ENCODE results near the gene SLCO2B1. TPM values are rescaled to one million over a fixed set of nuclear protein-coding genes. Genes with fewer than 3 reads are reported as not detected.

The SLCO2B1 gene
- total and polyA plus RNA-seq, 2 of the 8 experiments (the other 6 are each of a cell fraction or from before 2014, with no cell fraction given) = 0.03 TPM; not detected in 1

DNA sequence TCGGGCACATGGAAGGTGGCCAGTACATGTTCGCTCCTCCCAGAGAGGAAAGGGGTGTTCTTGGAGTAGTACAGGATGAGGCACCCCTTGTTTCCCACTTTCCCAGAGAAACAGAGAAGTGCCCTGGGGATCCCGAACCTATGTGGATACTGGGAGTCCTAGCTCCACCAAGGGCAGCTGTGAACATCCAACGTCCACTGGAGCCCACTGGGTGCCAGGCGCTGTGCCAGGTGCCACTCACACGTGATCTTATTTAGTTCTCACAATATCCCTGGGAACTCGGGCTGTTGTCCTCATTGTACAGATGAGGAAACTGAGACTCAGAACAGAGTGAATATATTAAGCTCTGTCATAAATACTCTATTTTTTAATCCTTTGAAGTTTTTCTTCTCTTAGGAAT is 12.0 kb downstream of the SLCO2B1 start (continued):
- TF ChIP-seq SIN3A (conservative IDR thresholded peaks at IDR 0.05 in 1 of 2, IDR thresholded peaks at IDR 0.05 in 1 of 2; ENCODE audit: low read depth in 1 of 2, low read length in 2 of 2) = no peak

Measured in H1 (cell line).